Peyer's patch (tissue), 4 donors: Measurements from ENCODE around the gene ZNF470.

Experiments
- CTCF ChIP-seq, 6 experiments: fragments of 450-650 bp in 4 of 6; fragments of 200-600 bp in 2 of 6; sonication (generic) in 1 of 6; IDR thresholded peaks; one replicate each; pipeline ENCODE4 v1.5.1; 2017 to 2019; ENCODE audit warnings: antibody characterized with exemption in 6 of 6, mild to moderate bottlenecking in 3 of 6, moderate library complexity in 1 of 6
- POLR2A ChIP-seq, 2 donors: fragments of 450-650 bp; IDR thresholded peaks; one replicate each; pipeline ENCODE4 v1.5.1; 2017; ENCODE audit warnings: antibody characterized with exemption in 2 of 2, mild to moderate bottlenecking in 2 of 2, moderate library complexity in 2 of 2

- no peak for TF ChIP-seq CTCF (IDR thresholded peaks at IDR 0.05)
- TF ChIP-seq POLR2A (IDR thresholded peaks at IDR 0.05) = no peak
These were observed 45.5 kb downstream of the ZNF470 start for GRCh38 chr19:56612737-56613136.
